Common myeloid progenitor, CD34-positive (primary cell): Measurements from ENCODE around the gene FBXW8.

Experiments used
- CTCF ChIA-PET: fragments of 350-600 bp; sonication (Branson Sonifier 250); formaldehyde crosslinking; loops from one replicate; lab custom pipeline; 2021; ENCODE audit warnings: antibody characterized with exemption; lab: Charles Lee
- POLR2A ChIA-PET: fragments of 350-600 bp; sonication (Branson Sonifier 250); formaldehyde crosslinking; loops from one replicate; lab custom pipeline; 2021; ENCODE audit warnings: antibody characterized with exemption; lab: Charles Lee
- DNase-seq, 3 donors: peaks; one replicate each; pipeline versions ENCODE4 v3.0.0 to v3.0.0-alpha.2; 2013
- H3K27ac ChIP-seq, 2 experiments: 1 replicate in 1 of 2; 2 replicates in 1 of 2; pipeline ENCODE4 v1.7.0; 2013; ENCODE audit warnings: inconsistent platforms in 2 of 2, low read length in 2 of 2, mild to moderate bottlenecking in 2 of 2, low read depth in 1 of 2, moderate library complexity in 1 of 2; ENCODE audit not compliant: severe bottlenecking in 2 of 2, insufficient read depth in 1 of 2, poor library complexity in 1 of 2
- H3K27me3 ChIP-seq, 5 experiments: replicated peaks in 2 of 5; 1 replicate in 3 of 5; 2 replicates in 2 of 5; pipeline versions ENCODE4 v1.6.1 to v1.7.0; 2013; ENCODE audit warnings: low read length in 4 of 5, mild to moderate bottlenecking in 2 of 5, moderate library complexity in 2 of 5, inconsistent platforms in 1 of 5; ENCODE audit not compliant: insufficient read depth in 5 of 5, control insufficient read depth in 4 of 5
- H3K36me3 ChIP-seq, 4 experiments: 1 replicate in 2 of 4; 2 replicates in 2 of 4; pipeline versions ENCODE4 v1.6.1 to v1.7.0; 2013; ENCODE audit warnings: low read length in 3 of 4, control low read depth in 1 of 4, mild to moderate bottlenecking in 1 of 4; ENCODE audit not compliant: control insufficient read depth in 4 of 4, insufficient read depth in 4 of 4
- H3K4me1 ChIP-seq, 4 experiments: 1 replicate in 3 of 4; 2 replicates in 1 of 4; pipeline versions ENCODE4 v1.6.1 to v1.7.1; 2013; ENCODE audit warnings: low read length in 3 of 4, mild to moderate bottlenecking in 3 of 4, control low read depth in 1 of 4, inconsistent platforms in 1 of 4, moderate library complexity in 1 of 4; ENCODE audit not compliant: control insufficient read depth in 4 of 4, insufficient read depth in 4 of 4; ENCODE audit errors: control extremely low read depth in 1 of 4
- H3K4me3 ChIP-seq, 7 experiments: 1 replicate in 4 of 7; 2 replicates in 3 of 7; pipeline versions ENCODE4 v1.5.1 to v1.7.0; 2013; ENCODE audit warnings: mild to moderate bottlenecking in 7 of 7, low read length in 6 of 7, moderate library complexity in 6 of 7, inconsistent platforms in 2 of 7, low read depth in 2 of 7, control low read depth in 1 of 7; ENCODE audit not compliant: insufficient read depth in 4 of 7, control insufficient read depth in 1 of 7; ENCODE audit errors: extremely low read depth in 1 of 7
- H3K9me3 ChIP-seq, 5 experiments: 1 replicate in 4 of 5; 2 replicates in 1 of 5; pipeline versions ENCODE4 v1.6.1 to v1.7.1; 2013; ENCODE audit warnings: low read length in 4 of 5, mild to moderate bottlenecking in 2 of 5, inconsistent platforms in 1 of 5, low read depth in 1 of 5, moderate library complexity in 1 of 5; ENCODE audit not compliant: control insufficient read depth in 4 of 5, insufficient read depth in 2 of 5; ENCODE audit errors: control extremely low read depth in 1 of 5
- WGBS: methylation state at CpG from one replicate; pipeline ENCODE4 v1.1.5; 2013; ENCODE audit not compliant: insufficient coverage; 5-methylcytosine and 5-hydroxymethylcytosine counted together

Gene FBXW8

DNA sequence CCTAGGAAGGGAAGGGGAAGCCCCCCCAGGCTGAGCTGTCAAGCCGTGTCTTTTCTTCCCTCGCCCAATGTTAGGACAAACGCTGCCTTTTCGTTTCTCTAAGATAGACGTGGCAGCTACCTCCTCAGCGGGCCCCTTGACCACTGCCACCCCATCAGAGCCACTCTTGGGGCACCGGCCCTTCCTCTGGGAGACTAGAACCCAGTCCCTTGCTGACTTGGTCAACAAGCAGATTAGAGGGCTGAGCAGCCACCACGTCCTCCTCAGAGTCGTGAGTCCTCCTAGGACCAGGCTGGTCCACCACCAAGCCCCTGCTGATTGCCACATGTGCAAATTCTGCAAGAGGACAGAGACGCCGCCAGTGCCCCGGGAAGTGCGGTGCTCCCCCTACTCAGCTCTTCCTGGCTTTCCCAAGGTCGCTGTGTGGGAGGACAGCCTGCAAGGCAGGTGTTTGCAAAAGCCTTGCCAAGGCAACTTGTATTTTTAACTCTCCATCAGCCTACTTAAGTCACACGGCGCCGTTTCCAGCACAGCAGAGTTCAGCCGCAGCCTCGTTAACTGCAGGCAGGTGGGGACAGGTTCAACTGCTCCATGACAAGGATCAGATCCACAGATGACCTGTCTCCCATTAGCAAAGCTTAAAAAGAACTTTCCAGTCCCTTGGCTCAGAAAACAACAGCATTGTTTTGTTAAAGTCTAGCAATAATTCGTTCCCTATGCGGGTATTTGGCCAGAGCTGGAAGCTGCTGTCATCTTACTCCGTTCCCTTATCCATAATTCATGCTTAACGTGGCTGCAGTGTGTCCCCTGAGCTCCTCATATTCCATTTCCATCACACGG, 122.9 kb downstream of the FBXW8 start:
- WGBS: 86% methylated on average over 22 of the region's 24 CpGs
- Histone ChIP-seq H3K27me3 (peaks cover 0 to 32% (median 3%) of the 10 kb centered on the region in 5 experiments), H3K4me1 (peaks cover 0 to 15% (median 11%) of the 10 kb centered on the region in 4 experiments), H3K27ac (no peak overlapping the region), H3K9me3 (no peaks in the 10 kb centered on the region), H3K36me3 (peaks cover 3 to 84% (median 11%) of the 10 kb centered on the region in 4 experiments), H3K4me3 (peak overlapping the region in 1 of 7 experiments; percentile 67)
- CTCF ChIA-PET: interaction anchor here (0.6 to 7.1 kb wide), 5 partner anchors 9 to 86 kb away, joined by 3 to 46 read pairs (median 5); no protein-coding TSS in a partner anchor
- DNase-seq: no peak
- POLR2A ChIA-PET: no interaction called here

DNA sequence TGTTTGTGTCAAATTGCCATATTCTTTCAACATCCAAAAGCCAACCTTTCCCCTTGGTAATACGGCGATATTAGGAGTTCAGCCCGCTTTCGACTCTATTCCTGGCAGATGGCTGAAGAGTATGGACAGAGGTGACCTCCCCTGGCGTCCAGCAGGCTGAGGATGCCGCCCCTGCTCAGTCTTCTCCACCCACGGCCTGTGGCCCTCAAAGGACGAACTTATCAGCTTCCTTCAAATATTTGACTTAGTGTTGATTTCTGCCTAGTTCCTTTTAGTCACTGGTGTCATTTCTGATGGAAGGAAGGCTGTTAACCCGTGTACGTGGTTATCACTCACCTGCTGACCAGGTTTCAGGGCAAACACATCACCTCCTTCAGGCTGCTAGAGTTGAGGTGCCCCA, 123.5 kb downstream of the FBXW8 start:
- H3K4me3 ChIP-seq: no peak overlapping the region
- no peaks in the 10 kb centered on the region for H3K9me3 ChIP-seq
- peaks cover 0 to 84% (median 6%) of the 10 kb centered on the region in 4 experiments for H3K36me3 ChIP-seq
- peaks cover 0 to 15% (median 11%) of the 10 kb centered on the region in 4 experiments for H3K4me1 ChIP-seq
- H3K27ac ChIP-seq: no peak overlapping the region
- CTCF ChIA-PET: interaction anchor here (0.6 to 7.1 kb wide), 3 partner anchors 9 to 86 kb away, joined by 3 to 46 read pairs (median 28); no protein-coding TSS in a partner anchor
- whole genome bisulfite sequencing: 91% methylated on average over 10 of the region's 10 CpGs
- no peak for DNase-seq
- H3K27me3 ChIP-seq: peaks cover 0 to 32% (median 3%) of the 10 kb centered on the region in 5 experiments
- POLR2A ChIA-PET: no interaction called here

- Histone ChIP-seq H3K4me1 (peaks cover 0 to 17% (median 12%) of the 10 kb centered on the region in 4 experiments), H3K4me3 (no peak overlapping the region), H3K36me3 (peaks cover 0 to 84% (median 6%) of the 10 kb centered on the region in 4 experiments), H3K27ac (no peak overlapping the region), H3K27me3 (peaks cover 0 to 32% (median 3%) of the 10 kb centered on the region in 5 experiments), H3K9me3 (no peaks in the 10 kb centered on the region)
- CTCF ChIA-PET: interaction anchor here (7.1 kb wide), 1 partner anchor 10 kb away, joined by 46 read pairs; no protein-coding TSS in a partner anchor
- no peak for DNase-seq
- POLR2A ChIA-PET: no interaction called here
- 98% methylated on average over 17 of the region's 17 CpGs for WGBS
These were observed 124.0 kb downstream of the FBXW8 start for GRCh38 chr12:117034701-117035151.

- Histone ChIP-seq H3K27ac (no peak overlapping the region), H3K9me3 (no peaks in the 10 kb centered on the region), H3K4me3 (no peak overlapping the region), H3K36me3 (peaks cover 0 to 84% (median 3%) of the 10 kb centered on the region in 4 experiments), H3K4me1 (peaks cover 0 to 23% (median 17%) of the 10 kb centered on the region in 4 experiments), H3K27me3 (peaks cover 0 to 32% (median 3%) of the 10 kb centered on the region in 5 experiments)
- ChIA-PET POLR2A (no interaction called here), CTCF (interaction anchor here (1.8 to 7.1 kb wide), 2 partner anchors 10 to 85 kb away, joined by 4 to 46 read pairs; no protein-coding TSS in a partner anchor)
- 90% methylated on average over 7 of the region's 8 CpGs for WGBS
- DNase-seq: no peak
These were observed 124.5 kb downstream of the FBXW8 start for GRCh38 chr12:117035287-117035686.

DNA sequence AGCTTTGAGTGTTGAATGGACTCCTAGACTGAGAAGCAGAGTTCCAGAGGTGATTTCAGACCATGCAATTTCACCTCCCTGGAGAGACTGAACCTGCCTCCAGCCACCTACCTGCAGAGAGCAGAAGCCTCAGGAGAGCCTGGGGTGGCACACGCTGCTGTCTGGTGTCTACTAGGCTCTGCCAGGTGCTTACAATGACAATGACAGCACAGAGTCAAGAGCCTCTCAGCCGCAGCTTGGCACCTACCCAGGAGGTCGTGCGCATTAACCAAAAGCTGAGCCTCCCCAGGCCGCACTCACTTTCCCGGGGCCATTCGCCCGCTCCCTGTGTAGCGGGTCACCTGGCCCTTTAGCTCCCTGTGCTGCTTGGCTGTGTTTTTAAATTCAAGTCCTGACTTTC, 125.3 kb downstream of the FBXW8 start:
- Histone ChIP-seq H3K4me1 (peaks cover 0 to 30% (median 21%) of the 10 kb centered on the region in 4 experiments), H3K27me3 (peaks cover 0 to 32% (median 3%) of the 10 kb centered on the region in 5 experiments), H3K4me3 (no peak overlapping the region), H3K36me3 (peaks cover 0 to 79% (median under 1%) of the 10 kb centered on the region in 4 experiments), H3K27ac (no peak overlapping the region), H3K9me3 (no peaks in the 10 kb centered on the region)
- CTCF ChIA-PET: interaction anchor here (0.7 to 7.1 kb wide), 3 partner anchors 11 to 111 kb away, joined by 4 to 46 read pairs (median 4); no protein-coding TSS in a partner anchor
- no peak for DNase-seq
- POLR2A ChIA-PET: no interaction called here
- 100% methylated on average over 2 of the region's 9 CpGs for WGBS

- peaks cover 0 to 80% (median 0%) of the 10 kb centered on the region in 4 experiments for H3K36me3 ChIP-seq
- H3K9me3 ChIP-seq: no peaks in the 10 kb centered on the region
- peaks cover 0 to 35% (median 22%) of the 10 kb centered on the region in 4 experiments for H3K4me1 ChIP-seq
- no peak overlapping the region for H3K27ac ChIP-seq
- ChIA-PET CTCF (interaction anchor here (1.4 to 7.1 kb wide), 3 partner anchors 12 to 94 kb away, joined by 3 to 46 read pairs (median 4); no protein-coding TSS in a partner anchor), POLR2A (no interaction called here)
- H3K4me3 ChIP-seq: no peak overlapping the region
- peaks cover 0 to 32% (median 3%) of the 10 kb centered on the region in 5 experiments for H3K27me3 ChIP-seq
- no peak for DNase-seq
- WGBS: 97% methylated on average over 13 of the region's 13 CpGs
These were observed 125.8 kb downstream of the FBXW8 start for GRCh38 chr12:117036547-117036946.
